HG03103 (cell line): ENCODE results near the gene C9orf153.

Source experiments
- ATAC-seq: cut with Tn5 transposase; IDR thresholded peaks from one replicate; pipeline ENCODE4 v1.9.1; 2021; ENCODE audit warnings: low read depth; ENCODE audit not compliant: unreplicated experiment

The C9orf153 gene

DNA sequence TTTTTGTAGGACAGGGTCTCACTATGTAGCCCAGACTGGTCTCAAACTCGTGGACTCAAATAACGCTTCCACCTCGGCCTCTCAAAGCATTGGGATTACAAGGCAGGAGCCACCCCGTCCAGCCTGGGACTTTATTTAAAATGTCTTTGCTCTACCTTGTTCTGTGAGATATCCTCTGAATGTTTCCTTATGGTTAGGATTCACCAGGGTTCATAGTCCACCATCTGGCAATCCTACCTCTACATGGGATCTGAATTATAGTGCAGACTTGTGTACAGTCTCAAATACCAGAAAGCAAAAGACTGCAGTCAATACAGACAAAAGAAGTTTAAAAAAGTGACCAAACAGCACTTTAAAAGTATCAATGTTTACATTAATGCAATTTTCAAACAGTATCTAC lies 12.8 kb upstream of the C9orf153 start:
- no peak for ATAC-seq

DNA sequence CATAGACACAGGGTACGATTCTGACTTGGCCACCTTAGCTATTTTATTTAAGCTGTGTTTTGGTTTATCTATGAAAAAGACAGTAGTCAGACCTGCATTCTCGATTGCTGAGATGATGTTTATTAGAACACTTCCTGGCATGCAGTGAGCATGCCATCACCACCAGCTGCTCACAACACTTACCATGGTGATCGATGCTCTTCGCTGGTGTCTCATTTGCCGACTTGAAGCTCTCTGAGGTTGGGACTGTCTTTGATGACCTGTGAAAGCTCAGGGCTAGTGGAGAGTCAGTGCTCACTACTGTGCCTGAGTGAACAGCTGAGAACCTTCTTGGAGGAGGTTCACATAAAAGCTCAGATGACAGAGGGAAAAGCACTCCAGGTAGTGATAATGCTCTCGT lies 4.4 kb upstream of the C9orf153 start:
- ATAC-seq = no peak

DNA sequence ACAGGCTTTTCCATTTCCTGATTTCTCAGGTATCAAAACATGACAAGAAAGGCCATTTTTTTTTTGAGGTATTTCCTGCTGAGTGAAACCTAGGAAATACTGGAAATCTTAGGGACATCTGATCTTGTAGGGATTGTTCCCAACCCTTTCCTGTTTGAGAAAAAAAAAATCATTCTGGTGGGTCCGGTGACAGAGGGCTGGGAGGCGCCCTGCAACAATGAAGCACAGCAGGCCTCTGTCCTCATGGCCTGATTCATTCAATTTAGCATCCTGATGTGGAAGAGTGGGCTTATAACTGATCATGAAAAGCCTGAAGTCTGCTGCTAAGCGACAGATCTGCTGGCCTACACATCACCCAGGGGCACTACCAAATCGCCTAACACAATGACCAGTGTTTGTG lies 3.0 kb upstream of the C9orf153 start:
- ATAC-seq = no peak

DNA sequence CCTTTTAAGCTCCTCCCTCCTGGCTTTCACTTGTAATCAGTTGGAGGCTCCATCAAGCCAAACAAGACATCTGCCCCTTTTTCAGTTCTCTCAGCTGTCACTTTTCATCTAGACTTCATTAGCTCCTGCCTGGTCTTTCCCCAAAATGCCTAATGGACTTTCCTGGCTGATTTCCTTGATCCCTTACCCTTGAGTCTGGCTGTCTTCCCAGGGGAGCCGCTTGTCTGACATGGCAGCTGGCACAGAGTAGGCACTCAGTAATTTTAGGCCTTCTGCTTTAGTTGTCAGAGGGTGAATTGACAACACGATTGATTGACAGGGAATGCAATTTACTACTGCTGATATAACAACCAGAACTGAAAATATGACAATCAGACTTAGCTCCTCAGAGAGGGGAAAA lies 2.1 kb downstream of the C9orf153 start:
- ATAC-seq = no peak

DNA sequence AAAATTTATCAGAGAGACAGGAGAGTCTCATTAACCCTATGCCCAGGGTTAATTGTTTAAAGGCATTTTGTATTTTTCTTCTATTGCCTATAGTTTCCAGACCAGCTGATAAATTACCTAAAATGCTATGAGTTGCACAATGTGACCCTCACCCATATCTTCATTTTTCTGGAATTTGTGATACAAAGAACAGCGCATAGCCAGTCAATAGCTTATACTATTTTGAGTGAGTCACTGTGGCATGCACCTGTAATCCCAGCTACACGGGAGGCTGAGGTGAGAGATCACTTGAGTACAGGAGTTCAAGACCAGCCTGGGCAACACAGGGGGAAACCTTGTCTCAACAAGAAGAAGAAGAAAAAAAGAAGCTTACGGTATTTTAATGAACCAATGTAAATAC lies 2.8 kb downstream of the C9orf153 start:
- no peak for ATAC-seq

DNA sequence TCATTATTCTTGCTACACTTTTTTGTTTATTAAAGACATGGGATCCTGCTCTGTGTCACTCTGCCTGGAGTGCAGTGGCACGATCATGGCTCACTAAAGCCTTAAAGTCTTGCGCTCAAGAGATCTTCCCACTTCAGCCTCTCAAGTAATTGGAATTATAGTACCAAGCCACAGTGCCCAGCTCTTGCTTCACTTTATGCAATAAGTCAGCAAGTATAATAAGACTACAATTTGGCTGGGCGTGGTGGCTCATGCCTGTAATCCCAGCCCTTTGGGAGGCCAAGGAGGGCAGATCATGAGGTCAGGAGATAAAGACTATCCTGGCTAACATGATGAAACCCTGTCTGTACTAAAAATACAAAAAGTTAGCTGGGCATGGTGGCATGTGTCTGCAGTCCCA lies 5.9 kb downstream of the C9orf153 start:
- ATAC-seq = no peak

DNA sequence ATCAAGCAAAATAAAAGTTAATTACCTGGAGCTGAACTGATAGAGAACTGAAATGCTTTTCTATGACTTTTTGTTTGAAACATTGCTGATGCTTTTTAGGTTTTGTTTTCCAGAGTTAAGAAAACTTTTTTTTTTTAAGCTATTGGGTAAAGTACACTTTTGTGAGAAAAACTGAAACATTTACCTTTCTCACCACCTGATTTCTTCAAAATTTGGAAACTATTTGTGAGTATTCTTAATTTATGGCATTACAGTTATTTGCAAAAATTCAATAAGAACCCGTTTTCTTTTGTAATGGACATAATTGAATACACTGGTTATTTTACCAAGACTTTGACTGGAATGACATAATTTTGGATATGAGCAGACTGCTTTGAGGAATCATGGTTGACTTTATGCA lies 6.6 kb downstream of the C9orf153 start:
- no peak for ATAC-seq

DNA sequence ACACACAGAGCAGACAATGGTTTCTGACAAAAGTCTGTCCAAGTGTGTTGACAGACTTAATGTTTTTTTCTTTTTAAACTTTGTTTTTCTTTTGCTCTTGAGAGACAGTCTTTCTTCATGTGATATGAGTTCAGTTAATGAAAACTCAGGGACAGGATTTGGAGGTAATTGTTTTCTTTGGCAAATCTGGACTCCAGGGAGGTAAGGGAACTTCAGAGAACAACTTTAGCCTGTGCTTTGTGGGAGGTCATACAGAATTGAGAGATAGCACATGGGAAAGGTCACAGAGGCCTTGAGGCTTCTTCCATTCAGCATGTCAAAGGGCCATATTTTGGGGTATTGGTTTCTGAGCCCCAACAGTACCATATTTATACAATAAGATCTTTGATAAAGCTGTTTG lies 9.3 kb downstream of the C9orf153 start:
- ATAC-seq = no peak

DNA sequence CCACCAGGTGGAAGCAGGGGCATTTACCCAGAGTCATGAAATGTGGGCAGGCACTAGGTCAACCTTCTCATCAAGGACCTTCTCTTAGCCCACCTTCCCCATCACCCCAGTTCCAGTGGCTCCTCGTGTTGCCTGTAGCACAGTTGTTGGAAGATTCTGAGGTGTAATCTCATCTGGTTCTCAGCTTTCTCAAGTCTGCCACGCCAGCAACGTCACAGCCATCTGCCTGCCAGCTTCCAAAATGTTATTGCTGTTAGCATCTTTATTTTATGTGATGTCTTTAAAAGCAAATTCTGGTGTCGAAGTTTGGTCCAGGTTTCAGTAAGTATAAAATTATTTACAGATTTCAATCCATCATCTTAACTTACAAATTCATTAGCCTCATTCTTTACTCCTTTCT lies 10.7 kb downstream of the C9orf153 start:
- ATAC-seq = no peak

DNA sequence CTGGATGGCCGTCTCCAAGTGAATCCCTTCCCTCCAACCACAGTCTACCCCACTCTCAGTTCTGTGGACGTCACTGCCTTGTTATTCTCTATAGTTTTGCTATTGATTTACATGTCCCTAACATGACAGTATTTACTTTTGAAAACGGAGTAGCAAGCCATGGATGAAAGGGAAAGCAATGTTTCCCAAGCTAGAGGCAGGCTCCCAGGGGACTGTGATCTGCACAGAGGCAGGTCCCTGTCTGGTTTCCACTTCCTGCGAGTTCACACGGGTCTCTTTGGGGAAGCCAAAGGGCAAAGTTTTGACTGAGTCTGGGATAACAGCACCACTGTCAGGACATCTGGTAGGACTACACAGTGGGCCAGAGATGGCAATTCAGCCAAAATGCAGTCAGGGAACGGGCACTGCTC lies 12.7 kb downstream of the C9orf153 start:
- ATAC-seq = peak; percentile 82

DNA sequence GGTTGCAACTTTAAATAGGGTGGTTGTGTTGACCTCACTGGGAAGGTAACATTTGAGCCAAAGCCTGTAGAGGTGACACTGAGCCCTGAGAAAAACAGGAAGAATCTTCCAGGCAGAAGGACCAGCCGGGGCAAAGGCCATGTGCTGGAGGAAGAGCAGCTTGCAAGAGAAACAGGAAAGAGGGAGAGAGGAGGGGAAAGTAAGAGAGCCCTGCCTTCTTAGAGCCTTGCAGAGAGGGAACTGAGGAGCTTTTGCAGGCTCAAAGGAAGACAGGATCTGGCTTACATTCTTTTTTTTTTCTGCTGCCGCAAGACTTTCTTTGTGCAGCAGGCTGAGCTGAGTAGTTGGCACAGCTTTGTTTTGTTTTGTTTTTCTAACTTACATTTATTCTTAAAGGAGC lies 17.4 kb downstream of the C9orf153 start:
- no peak for ATAC-seq

DNA sequence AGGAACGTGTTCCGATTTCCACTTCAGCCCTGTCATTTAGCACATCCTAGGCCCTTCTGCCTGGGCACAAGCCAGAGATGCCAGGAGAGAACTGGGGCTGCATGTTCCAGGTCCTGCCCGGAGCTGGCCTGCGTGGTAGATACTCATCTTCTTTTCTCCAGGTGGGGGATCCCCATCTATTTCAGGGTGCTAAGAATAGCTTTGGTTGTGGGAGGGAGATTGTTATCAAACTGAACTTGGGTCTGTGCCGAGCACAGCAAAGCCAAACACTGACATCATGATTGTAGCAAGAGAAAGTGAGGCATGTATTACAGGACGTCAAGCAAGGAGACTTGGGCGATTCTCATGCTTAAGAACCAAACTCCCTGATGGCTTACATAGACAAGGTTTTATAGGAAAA lies 18.2 kb downstream of the C9orf153 start:
- no peak for ATAC-seq

DNA sequence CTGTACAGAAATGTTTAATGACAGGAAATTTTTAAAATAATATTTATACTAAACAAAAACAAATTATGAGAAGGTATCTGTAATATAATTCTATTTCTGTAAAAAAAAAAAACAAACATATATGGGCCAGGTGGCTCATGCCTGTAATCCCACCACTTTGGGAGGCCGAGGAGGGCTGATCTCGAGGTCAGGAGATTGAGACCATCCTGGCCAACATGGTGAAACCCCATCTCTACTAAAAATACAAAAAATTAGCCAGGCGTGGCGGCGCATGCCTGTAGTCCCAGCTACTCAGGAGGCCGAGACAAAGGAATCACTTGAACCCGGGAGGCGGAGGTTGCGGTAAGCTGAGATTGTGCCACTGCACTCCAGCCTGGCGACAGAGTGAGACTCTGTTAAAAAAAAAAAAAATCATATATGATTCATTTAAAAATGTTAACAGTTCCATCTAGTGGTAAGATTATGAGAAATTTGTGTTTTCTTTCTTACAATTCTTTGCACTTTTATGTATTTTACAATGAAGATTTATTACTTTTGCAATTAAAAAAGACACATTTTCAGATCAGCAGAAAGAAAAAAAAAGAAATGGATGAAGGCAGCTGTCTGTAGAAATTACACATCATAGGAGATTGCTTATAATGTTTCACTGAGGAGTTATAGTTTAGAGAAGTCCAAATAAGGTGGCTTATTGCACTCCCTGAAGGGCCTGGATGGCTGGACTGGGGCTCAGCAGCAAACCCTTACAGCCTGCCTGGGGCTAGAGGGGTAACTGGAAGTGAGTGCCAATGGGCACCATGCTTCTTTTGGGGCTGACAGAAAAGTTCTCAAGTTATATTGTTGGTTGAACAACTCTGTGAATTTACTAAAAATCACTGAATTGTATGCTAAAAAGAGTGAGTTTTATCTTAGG lies 20.3 kb downstream of the C9orf153 start:
- no peak for ATAC-seq

DNA sequence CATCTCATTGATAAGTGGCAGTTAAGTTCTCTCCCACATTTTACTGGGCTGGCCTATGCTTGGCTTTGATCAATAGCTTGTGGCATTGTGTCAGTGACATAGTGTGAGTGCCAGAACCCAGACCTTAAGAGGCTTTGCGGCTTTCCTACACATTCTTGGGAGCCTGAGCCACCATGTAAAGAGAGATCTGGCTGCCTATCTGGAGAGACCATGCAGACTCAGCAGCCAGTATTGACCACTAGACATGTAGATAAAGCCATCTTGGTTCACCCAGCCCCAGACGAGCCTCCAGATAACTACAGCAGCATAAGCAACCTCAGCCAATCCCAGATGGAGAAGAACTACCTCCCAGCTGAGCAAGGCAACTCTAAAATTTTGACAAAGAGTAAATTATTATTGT lies 28.6 kb downstream of the C9orf153 start:
- no peak for ATAC-seq

DNA sequence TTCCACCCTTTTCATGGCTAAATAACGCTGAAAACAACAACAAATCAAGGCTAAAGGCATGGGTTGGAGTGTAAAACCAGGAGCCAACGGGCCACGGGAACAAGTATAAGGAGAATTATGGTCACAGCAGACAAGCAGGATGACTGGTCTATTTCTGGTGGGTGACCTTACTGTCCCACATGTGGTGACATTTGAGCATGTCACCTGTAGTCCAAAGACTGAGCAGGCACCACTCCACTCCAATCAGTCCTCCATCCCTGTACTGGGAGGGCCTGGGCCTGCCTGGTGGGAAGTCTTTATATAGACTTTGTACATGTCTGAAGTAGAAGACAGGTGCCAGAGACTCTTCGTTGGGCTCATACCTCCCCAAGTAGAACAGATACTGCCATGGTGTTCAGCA lies 36.8 kb downstream of the C9orf153 start:
- no peak for ATAC-seq

DNA sequence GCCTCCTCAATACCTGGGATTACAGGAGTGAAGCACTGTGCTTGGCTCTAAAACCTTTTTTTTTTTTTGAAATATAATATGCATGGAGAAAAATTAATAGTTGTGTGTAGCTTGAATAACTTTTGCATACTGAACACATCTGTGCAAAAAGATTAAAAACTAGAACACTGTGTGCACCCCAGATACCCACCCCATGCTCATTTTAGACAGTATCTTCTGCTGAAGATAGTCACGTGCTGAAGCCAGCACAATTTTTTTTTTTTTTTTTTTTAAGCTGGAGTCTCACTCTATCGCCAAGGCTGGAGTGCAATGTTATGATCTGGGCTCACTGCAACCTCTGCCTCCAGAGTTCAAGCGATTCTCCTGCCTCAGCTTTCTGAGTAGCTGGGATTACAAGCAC lies 39.9 kb downstream of the C9orf153 start:
- no peak for ATAC-seq

DNA sequence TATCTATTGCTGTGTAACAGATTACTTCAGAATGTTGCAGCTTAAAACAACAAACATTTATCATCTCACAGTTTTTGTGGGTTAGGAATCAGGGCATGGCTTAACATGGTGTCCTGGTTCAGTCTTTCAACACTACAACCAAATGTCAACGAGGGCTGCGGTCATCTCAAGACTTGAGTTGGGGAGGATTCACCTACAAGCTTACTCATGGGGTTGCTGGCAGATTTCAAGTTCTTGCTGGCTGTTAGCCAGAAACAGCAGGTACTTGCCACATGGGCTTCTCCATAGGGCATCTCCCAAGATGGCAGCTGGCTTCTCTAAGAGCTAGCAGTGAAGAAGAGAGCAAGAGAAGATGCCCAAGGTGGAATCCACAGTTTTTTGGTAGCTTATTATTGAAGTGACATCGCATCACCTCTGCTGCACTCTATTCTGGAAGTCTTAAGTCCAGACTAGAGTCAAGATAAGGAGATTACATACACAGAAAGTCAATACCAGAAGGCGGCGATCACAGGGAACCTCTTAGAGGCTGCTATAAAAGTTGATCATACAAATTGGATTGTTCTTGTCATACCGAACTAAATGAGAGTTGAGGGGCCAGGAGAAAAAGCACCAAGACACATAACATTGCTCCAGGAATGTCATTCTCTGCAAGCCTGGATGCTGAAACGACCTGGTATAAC lies 42.2 kb downstream of the C9orf153 start:
- no peak for ATAC-seq

DNA sequence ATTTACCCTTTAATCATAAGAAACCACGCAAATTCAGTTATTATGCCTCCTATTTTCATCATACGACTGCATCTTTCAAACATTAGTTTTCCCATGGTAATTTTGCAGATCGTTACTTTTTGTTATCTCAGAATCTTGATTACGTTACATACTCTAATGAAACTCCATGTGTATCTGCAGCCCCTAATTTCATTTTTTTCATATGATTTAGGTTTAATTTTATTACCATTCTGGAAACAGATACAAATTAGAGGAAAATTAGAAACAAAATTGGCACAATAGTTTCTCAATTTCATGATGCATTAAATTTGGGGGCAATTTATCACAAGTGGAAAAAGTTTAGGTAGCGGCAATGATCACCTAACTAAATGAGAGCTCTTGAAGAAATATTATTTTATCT lies 52.3 kb downstream of the C9orf153 start:
- ATAC-seq = no peak

DNA sequence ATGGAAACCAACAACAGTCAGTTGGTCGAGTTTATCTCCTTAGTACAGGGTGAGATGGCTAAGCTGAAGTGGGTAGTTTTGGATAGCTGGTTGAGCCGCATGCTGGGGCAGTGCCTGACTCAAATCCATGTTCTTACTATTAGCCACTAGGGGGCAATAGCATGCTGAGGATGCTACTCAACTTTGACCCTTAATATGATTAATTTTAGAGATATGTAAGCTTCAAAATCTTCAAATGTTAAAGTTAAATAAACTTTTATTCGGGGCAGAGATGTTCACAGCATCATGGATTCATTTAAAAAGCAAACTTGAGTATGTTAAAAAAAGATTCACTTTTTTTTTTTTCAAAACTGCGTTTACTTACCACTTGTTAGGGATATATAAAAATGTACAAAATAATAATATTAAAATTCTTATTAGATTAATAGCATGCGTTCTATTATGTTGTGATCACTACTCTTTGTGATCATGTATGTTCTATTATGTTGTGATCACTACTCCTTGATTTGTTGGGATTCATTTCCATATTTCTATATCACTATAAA lies 57.0 kb downstream of the C9orf153 start:
- ATAC-seq = peak; percentile 71

DNA sequence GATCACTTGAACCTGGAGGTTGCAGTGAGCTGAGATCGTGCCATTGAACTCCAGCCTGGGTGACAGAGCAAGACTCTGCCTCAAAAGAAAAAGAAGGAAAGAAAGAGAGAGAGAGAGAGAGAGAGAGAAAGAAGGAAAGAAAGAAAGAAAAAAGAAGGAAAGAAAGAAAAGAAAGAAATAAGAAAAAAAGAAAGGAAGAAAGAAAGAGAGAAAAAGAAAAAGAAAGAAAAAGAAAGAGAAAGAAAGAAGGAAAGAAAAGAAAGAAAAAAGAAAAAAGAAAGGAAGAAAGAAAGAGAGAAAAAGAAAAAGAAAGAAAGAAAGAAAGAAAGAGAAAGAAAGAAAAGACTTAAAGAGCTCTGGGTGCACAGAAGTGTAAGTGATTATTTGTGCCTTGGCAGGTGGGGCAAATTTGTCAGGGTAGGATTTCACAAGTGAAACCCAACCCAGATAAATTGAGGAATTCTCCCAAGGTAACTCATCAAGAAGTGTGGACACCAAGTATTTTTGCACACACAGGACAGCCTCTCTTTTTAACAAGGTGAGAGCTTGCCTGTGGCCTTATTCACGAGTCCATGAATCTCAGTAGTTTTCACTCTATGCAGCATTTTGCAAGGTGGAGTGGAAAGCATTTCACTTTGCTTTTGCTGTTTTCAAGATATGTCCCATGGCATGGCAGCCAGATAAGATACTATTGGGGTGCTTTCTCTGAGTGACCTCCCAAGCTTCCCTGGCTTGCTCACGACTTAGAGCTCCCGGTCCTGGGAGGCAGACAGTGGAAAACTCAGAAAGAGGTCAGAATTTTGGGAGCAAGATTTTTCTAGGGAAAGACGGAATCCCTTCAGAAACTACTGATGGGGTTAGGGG lies 57.8 kb downstream of the C9orf153 start:
- no peak for ATAC-seq

DNA sequence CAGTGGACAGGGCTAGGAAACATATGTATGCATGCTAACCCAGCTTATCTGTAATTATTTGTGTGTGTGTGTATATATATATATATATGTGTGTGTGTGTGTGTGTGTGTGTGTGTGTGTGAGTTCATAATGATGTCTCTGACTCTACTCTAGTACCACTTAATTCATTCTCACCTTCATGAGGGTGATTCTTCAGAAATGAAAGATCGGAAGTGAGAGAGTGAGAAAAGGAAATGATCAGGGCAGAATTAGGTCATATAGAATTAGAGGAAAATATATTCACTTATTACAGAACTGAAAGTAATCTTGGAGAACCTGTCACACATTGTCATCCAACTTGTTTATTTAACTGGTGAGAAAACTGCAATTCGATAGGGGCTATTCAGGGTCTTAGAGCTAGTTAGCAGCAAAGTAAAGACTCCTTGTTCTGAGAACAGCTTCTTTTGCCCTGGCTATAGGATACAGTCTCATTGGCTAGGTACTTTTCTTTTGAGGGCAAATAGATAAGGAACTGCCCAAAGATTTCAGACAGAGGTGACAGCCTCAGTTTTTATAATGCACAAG lies 58.8 kb downstream of the C9orf153 start:
- no peak for ATAC-seq
